HG03159 (cell line): Measurements from ENCODE around the gene ATP6V0C.

Experiments
- ATAC-seq: cut with Tn5 transposase; IDR thresholded peaks from one replicate; pipeline ENCODE4 v1.9.1; 2021; ENCODE audit warnings: mild to moderate bottlenecking, moderate library complexity; ENCODE audit not compliant: unreplicated experiment

Gene ATP6V0C

DNA sequence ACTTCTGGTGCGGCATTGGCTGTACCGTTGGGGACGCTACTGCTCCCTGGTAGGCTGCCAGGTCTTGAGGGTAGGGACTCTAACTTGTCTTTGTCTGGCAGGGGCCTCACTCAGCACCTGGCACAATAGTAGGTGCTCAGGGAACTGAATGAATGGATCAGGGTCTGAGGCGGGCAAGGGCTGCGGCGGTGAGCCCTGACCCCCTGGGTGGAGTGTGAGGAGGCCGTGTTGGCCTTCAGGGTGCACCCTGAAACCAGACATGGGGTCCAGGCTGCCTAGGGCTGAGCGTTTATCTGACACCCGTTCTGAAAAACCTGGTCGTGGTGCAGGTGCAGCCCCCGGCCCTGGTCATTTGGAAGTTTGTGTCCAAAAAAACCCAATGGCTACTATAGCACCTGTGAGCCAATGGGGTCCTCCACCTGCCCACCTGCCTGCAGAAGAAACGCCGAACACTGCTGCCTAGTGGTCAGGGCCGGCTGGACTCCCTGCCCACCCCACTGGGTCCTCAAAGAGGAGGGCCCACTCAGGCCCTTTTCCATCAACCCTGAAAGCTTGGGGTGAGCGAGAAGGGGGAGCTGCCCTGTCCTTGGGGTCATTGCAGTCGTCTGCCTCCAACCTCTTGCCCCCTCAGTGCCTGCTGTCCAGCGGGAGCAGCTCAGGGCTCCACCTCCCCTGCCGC, 4.9 kb upstream of the ATP6V0C start:
- no peak for ATAC-seq

DNA sequence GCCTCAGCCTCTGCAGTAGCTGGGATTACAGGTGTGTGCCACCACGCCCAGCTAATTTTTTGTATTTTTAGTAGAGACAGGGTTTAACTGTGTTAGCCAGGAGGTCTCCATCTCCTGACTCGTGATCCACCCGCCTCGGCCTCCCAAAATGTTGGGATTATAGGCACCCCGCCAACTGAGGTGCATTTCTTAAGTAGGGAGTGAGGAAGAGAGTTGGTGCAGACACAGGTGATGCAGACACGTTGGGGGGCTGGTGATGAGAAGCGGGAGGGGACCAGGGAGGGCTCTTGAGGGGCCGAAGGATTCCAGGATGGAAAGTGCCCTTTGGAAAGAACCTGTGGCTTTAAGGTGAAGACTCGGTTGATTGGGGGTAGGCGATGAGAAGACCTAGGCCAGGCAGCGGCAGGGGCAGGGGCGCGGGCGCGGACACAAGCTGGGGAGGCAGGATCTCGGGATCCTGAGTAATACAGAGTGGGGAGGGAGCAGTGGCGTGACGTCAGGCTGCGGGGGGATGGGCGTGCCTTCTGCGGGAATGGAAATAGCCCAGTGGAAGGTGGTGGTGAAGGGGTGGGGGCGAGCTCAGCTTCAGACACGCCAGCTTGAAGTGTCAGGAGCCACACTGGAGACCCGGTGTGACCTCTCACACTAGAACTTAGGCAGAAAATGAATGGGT, 2.5 kb upstream of the ATP6V0C start:
- no peak for ATAC-seq

DNA sequence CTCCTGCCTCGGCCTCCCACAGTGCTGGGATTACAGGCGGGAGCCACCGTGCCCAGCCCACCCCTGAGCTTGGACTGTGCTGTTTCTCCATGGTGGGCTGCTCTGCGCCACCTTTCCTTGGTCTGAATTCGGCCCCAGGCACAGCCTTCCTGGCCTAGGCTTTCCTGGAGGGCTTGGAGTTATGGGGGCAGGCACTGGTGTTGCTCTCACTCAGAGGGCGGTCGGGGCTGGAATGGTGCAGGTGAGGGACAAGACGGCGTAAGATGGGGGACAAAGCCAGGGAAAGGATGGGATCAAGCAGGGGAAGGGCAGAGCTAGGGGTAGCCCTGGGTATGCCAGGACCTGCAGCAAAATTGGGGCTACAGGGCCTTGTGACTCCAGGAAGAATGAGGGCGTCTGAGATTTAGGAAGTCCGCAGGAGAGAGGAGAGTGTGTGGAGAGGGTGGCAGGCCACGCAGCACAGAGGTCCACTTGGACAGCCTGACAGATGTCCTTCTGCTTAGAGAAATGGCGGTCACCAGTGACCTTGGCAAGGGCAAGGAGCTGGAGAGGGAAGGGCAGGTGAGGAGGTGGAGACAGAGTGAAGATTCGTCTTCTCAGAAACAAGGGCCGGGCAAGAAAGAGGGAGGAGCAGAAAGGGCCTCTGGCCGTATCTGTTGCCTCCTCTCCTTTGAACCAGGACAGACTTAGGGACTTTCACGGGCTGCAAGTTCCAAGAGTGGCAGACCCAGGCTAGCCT, 1.6 kb upstream of the ATP6V0C start:
- no peak for ATAC-seq

DNA sequence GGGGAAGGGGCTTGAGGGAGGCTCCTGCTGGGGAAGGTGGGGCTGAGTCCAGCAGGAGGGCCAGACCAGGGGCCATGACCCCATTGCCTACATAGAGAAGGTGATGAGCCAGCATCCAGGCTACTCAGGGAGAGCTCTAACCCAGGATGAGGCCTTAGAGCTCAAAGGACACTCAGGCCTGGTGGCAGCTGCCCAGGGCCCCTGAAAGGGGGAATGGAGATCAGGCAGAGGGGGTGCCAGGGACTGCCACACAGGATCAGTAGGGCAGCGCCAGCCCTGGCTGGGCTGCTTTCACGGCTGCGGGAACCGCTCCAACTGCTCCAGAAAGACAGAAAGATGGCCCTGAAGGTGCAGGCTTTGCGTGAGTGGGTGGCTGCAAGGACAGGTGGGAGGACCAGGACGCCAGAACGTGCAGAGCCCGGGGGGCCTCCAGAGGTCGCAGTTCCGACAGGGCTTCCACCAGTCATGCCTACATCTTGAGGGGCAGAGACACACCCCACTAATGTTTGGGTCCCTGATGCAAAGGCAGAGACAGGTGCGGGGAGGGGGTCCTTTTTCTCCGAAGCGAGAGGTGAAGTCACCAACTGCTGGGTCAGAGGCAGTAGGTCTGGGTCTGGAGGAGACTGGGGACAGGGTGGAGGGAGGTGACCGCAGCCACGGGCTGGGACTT, 882 bp upstream of the ATP6V0C start:
- no peak for ATAC-seq

DNA sequence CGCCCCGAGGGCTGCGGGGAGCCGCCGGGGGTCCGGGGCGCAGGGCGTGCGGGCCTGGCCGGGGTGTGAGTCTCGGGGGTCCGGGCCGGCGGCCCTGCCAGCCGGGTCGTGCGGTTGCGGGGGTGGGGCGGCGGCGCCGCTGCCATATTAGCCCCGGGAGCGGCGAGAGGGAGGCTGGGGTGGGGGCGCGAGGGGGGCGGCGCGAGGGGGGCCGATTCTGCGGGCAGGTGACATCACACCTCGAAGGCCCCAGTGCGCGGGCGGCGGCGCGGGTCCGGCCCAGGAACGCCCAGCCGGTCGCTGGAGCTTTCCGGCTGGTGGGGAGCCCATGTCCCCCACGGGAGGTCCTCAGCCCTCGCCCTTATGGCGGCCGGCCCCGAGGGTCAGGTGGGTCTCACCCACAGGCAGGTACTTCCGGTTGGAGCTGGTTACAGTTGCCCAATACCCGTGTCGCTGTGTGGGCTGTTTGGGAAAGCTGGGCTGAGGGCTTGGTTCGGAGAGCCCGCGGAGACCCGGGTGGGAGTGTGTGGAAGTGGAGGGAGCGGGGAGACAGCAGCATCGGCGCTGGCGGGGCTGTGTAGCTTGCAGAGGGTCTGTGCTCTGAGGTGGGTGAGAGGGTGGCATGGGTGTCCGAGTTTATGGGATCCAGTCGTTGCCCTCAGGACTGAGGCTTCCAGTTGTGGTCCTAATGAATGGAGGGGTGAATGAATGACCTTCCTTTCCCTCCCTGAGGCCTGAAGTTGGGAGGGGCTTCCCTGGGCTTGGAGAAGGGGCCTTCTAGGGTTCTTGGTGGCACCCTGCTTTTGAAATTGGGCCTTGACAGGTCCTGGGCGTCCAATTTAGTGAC, 804 bp downstream of the ATP6V0C start:
- no peak for ATAC-seq

DNA sequence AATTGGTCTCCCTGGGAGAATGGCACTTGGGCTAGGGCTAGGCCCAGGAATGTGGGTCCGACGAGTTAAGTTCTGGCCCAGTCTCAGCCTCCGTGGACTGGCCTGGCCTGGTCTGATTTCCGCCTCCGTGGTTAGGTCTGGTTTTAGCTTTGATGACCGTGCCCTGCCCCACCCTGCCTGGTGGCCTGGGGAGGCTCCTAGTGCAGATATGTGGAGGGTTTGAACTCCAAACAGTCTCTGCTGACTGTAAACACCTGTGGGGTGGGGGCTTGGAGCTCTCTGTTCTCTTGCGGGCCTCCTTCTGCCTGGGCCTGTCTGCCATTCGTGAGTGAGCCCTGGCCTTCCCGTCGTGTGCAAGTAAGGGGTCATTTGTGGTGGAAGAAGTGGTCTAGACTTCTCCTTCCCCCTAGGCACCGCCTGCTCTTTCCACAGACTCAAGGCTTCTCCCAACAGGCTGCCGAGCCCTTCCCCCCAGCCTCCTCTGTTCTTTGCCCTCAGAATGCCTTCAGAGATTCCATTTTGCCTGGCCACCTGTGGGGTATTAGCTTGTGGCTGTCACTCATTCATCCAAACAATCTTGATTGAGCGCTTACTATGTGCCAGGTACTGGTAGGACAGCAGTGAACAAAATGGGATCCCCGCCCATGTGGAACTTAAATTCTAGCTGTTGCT, 1.6 kb downstream of the ATP6V0C start:
- no peak for ATAC-seq

DNA sequence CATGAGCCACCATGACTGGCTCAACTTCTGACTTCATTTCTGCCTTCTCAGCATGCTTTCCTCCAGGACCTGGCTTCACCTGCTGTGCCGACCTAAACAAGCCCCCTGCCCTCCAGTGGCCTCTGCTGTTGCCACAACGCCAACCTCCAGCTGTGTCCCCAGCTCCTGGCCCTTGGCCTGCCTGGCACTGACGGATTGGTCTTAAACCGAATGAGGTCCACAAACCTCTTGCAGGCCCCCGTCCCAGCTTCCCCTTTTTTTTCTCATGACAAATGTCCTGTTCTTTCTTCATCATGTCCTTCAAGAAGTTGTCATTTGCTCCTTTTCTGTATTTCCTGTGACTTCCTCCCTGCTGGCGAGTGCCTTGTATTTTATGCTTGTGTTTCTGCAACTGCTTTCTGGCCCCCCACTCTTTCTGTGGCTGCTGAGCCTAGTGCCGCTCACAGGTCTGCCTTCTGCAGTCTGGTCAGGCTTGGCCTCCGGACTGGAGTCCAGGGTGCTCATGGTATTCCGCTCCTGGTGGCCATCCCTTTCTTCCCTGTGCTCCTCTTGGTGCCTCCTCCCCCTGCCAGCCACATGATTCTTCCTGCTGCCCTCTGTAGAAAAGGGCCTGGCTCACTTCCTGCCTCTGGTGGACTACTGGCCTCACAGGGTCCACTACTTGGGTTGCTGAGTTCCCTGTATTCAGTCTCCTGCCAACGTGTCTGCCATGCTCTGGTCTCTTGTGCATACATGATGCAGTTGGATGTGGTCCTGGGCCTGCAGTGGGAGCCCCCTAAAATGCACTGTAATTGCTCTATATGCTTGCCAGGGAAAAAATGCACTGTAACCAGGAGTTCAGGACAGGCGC, 2.9 kb downstream of the ATP6V0C start:
- ATAC-seq, result no peak

DNA sequence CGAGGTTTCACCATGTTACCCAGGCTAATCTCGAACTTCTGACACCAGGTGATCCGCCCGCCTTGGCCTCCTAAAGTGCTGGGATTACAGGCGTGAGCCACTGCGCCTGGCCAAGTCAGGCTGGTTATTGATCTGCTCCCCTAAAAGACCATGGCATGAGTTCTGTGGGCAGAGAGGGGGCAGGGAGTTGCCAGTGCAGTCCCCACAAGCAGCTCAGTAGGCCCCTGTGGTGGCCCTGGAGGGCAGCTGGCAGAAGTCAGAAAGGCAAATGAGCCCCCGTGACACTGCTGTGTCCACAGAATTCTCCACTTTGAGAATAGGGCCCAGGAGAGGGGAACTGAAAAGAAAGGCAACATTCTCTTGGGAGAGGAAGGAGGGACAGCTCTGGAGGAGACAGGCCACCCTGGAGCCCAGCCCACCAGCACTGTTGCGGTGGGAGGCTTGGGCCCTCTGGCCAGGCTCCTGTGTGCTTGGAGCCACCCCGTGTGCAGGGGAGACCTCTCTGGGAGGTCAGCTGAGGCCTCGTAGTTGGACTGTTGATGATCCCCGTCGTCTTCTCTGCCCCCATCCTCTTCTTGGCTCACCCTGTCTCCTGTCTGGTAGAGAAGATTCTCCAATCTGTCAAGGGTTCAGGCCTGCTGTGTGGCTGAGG, 4.3 kb downstream of the ATP6V0C start:
- ATAC-seq, result no peak

DNA sequence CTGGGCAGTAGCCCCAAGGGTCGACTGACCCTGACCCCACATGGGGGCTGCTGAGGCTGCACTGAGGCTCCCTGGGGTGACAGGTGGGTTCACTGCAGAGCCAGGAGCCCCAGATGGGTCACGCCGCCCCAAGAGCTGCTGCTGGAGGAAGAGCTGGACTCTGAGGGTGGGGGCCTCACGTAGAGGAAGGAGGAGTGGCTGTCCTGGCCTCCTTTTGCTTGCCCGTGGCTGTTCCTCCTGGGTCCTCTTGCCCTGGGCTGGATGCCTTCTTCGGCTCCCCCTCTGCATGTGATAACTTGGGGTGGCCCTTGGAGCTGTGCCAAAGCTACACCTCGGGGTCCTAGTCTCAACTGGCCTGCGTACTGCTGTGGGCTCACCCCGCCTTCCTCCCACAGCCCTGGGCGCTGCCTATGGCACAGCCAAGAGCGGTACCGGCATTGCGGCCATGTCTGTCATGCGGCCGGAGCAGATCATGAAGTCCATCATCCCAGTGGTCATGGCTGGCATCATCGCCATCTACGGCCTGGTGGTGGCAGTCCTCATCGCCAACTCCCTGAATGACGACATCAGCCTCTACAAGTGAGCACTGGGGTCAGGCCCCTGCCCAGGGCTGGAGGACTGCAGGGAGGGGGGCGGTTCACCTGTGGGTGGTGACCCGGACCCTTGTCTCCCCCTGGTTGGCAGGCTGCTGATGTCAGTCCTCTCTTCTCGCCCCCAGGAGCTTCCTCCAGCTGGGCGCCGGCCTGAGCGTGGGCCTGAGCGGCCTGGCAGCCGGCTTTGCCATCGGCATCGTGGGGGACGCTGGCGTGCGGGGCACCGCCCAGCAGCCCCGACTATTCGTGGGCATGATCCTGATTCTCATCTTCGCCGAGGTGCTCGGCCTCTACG, 5.3 kb downstream of the ATP6V0C start:
- no peak for ATAC-seq

DNA sequence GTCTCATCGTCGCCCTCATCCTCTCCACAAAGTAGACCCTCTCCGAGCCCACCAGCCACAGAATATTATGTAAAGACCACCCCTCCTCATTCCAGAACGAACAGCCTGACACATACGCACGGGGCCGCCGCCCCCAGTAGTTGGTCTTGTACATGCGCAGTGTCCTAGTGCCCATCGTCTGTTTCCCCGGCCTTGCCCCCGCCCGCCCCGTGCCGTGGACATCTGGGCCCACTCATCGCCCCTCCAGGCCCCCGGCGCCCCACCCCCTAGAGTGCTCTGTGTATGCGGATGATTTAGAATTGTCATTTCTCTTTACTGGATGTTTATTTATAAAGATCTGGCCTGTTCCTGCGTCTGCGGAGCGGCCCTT, 5.9 kb downstream of the ATP6V0C start:
- no peak for ATAC-seq

DNA sequence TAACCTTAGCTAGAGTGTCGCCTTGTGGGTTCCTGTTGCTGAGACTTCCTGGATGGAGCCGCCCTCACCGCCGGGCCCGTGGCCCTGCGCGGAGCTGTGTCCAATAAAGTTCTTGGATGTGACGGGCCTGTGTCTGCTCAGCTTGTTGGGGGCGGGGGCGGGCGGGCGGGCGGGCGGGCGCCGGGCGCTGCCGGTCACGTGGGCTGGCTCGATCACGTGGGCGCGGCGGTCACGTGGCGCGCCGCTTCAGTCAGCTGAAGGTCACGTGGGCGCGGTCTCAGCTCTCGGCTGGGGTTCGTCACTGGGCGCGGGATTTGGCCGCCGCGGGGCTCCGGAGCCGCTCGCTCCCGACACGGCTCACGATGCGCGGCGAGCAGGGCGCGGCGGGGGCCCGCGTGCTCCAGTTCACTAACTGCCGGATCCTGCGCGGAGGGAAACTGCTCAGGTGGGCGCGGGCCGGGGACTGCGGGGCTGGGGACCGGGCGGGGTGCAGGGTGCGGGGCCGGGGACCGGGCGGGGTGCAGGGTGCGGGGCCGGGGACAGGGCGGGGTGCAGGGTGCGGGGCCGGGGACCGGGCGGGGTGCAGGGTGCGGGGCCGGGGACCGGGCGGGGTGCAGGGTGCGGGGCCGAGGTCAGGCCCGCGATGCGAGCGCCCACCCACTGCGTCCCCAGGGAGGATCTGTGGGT, 6.5 kb downstream of the ATP6V0C start, which contains the start of gene AMDHD2:
TSS of gene AMDHD2 (plus strand) at position 275 of the 687 bp plus-strand sequence. CDS start at position 363, 88 bp downstream.
- peak; percentile 58 for ATAC-seq

DNA sequence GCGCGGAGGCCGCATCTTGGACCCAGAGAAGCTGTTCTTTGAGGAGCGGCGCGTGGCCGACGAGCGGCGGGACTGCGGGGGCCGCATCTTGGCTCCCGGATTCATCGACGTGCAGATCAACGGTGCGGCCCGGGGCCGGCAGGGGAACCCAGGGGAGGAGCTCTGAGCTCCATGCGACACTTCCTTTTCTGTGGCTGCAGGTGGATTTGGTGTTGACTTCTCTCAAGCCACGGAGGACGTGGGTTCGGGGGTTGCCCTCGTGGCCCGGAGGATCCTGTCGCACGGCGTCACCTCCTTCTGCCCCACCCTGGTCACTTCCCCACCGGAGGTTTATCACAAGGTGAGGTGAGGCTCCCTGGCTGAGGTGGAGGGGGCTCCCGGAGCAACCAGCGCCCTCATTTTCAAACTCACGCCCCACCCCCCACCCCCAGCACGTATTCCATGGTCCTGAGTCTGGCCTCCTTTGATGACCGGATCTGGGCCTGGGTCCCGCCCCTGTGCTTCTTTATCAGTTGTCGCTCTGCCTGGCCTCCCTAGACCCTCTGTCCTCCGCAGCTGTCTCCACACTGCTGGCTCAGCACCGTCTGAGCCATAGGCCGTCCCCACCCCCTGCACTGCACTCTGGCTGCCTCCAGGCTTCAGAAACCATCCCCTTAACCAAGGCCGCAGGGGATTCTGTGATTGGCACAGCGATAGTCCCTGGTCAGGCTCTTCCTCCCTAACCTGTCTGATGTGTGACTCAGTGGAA, 7.2 kb downstream of the ATP6V0C start:
- ATAC-seq, result peak; percentile 32

DNA sequence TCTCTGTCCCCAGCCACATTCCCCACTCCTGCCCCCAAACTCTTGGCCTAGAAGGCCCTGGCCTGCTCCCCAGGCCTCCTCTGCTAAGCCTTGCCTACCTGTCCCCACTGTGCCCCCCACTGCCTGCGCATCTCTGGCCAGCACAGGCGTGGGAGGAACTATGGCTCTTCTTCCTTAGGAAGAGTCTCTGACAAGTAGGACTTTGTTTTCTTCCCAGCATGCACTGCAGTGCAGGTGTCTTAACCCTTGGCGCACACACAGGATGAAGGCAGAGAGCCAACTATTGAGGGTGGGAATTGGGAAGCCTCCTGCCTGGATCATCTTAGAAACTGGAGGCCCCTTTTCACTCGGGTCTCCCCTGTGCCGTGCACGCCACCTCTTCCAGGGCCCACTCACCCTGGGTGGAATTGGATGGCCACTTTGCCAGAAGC, 10.1 kb downstream of the ATP6V0C start:
- no peak for ATAC-seq

DNA sequence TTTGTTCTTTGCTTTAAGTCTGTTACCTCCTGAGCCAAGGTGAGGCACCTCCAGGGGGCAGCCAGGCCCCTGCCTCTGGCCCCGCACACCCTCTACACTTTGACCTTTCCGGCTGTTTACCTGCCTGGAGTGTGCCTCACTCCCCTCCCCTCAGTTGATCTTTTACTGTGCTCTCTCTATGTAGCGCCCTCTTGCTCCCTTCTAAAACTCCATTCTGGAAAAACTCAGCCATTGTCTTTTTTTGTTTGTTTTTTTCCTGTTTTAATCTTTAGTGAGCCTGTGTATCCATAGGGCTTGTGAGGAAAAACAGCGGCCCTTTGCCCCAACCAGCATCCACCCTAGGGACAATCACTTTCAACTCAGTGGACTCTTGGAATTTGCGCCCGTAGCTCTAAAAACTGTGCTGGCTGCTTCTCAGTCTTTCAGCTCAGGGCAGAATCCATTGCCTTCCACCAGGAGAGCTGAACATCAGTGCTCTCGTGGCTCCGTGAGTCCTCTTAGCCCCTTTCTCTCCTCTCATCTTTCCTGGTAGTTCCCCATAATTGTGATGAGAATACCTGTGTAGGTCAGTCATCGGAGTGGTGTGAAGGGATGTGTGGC, 10.7 kb downstream of the ATP6V0C start:
- ATAC-seq, result no peak

DNA sequence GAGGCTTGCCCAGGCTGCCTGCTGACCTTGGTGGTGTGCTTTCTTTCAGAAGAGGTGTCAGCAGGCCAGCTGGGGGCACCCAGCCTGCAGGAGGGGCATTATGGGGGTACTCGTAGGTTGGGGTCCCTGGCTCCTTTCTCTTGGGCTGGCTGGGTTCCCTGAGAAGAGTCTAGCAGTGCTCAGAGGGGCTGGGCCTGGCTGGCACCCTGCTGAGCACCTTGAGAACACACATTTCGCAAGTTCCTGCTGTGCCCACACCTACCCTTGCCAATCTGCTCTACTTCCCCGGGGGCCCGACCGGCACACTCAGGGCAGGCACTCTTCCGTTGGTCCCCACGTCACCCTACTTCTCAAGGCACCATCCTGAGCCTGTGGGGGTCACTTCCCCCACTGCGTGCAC, 12.4 kb downstream of the ATP6V0C start:
- no peak for ATAC-seq
